Stromal cell of bone marrow (primary cell): ENCODE measurements around the gene RPL31.
"Not testable (repeated sequence)": the region's sequence is repeated elsewhere in the genome, so short reads cannot be mapped to it uniquely, and the experiment has no call there.

Experiments used
- DNase-seq: peaks from one replicate; pipeline ENCODE4 v3.0.0-alpha.2; 2012; ENCODE audit warnings: low read depth

RPL31 gene

DNA sequence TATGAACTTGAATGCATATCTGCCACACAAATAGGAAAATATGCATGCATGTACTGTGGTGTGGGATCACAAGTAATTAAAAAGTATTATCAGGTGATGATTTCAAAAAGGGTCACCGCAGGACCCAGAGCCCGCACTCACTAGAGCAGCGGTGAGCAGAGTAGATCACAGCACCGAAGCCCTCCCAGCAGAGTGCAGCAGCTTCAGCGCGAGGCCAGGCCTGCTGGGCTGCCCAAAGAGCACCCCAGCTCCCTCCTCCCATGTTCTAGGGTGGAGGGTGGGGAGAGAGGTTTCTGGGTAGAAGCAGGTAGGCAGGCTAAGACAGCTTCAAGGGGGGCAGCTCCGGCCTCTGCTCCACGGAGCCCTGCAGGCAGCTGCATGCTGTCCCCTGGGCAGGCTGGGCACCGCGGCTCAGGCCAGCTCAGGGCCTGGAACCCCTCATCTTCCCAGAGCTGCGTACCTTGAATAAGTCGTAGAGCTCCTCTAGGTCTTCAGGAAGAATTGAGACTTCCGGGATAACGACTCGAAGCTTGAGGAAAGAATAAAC lies 24.9 kb downstream of the RPL31 start:
- DNase-seq = no peak

DNA sequence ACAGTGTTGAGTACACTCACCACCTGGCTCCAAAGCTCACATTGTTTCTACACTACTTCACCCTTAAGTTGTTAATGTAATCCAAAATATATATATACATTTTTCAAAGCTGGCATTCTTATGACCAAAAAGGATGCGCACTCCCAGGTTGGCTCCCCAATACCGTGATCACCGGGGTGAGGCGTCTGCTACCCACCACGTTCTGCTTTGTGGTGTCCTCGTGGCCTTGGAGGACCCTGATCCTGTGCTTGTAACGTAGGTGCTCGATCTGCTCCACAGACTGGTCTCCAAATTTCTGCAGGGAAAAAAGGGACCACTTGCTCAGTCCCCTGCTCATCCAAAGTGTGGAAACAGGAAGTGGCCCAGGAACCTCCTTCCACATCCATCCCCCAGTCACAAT lies 25.8 kb downstream of the RPL31 start:
- no peak for DNase-seq

DNA sequence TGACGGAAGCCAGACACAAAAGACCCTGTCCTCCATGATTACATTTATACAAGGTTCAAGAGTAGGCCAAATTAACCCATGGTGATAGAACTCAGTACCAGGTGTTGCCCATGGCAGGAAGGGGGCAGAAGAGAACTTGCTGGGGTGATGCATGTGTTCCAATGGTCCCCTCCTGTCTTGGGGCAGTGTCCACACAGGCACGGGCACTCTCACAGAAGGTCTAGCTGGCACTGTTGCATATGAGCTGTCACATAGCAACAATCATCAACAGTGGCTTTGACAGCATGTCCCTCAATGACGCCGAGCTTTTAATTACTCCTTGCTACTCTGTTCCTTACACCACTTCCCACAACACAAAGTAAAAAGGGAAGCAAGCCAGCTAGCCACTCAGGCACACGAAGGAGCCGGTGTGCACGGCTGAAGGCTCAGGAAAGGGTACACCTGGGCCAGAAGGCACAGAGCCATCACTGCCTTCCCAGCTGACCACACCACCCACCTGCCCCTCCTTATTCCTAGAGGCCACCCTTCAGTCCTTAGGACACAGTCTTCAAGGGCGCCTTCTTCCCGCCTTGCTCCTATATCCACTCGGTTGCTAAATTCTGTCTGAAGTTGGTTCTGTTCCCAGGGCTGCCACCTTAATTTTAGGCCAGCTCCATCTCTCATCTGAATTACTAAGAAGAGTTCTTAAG lies 28.9 kb downstream of the RPL31 start:
- DNase-seq = no peak

DNA sequence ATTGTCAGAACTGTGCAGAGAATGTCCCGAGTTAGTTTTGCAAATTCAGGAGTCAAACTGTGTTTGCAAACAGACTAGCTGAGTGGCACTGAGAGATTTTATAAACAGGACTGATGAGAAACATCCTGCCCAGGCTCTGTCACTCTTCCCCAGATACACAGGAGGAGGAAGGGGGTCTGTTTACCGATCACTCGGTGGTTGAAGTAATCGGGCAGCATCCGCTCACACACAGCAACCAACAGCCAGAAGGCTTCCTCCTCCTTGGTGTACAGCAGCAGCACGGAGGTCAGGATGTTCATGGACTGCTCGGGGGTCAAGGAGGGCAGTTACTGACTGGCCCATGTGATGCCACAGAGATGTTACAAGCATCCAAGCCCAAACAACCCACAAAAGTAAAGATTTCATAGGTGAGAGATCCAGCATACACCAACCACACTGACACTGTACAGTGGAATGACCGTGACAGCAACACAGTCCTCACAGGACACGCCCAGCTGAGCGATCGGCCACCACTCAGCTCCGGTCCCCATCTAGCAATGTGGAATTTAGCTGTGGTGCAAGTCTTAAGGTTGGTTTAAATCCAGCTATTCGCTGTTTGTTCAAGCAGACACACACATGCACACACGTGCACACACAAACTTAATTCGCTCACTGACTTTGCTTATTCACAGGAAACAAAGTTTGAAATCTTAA lies 30.1 kb downstream of the RPL31 start:
- no peak for DNase-seq

DNA sequence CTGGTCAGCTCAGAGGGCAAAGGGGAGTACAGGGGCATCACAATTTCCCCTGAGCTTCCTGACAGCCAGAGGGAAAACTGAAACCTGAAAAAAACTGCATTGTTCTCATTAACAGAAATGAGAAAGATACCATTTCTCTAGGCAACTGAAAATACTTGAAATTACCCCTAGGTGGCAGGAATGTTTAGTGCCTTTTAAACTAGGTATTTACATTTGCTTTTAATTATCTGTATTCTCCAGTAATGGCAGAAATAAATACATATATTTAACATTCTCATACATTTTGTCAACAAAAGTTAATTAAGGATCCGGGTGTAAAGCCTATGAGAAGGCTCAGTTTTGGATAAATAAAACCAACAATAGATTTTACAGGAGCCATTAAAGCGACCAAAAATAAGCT lies 34.5 kb downstream of the RPL31 start:
- peak; percentile 23 for DNase-seq

DNA sequence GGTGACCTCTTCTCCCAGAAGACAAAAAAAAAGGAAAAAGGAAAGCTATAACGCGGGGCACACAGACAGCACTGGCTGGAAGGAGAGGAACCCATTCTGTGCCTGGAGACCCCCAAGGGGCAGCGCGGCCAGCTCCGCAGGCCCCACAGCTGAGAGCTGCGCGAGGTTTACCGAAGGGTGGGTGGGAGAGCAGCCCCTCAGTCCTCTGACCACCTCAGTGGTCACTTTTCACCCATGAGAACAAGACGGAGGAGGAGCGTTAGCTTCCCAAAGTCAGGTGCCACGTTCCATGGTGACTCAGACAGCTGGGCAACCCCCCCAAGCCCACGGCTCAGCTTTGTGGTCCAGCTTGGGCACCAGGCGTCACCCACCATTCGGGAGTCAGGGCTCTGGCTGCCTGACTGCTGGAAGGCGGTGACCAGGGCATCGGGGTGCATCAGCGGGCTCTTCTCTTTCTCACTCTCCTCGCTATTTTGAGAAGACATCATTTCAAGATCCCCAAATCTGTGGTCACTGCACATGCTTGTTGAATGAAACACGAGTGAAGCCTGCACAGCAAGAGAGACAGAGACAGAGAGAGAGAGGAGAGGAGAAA lies 35.2 kb downstream of the RPL31 start:
- DNase-seq = no peak

DNA sequence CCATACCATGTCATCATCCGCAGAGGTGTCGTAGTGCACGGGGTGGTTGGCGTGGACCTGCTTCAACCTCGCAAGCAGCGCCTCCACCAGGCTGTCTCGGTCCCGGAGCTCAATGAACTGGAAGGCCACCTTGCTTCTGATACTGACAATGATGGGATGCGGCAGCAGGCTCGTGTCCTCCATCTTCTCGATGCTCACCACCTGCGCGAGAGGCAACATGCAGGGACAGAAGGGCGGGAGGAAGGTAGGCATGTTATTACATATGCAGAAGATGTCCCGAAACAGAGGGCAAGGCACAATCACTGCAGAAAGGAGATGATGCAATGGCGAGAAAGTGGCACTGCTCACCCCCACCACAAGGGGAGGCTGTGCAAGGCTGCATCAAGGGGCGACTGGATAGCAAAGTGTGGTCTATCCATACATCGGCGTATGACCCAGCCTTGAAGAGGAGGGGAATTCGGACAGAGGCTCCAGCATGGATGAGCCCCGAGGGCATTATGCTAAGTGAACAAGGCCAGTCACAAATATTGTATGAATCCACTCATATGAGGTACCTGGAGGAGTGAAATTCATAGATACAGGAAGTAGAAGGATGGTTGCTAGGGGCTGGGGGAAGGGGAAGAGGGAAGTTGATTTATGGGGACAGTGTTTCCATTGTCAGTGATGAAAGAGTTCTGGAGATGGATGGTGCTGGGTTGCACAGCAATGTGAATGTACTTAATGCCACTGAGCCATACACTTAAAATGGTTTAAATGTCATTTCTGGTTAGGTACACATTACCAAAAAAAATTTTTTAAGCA lies 36.6 kb downstream of the RPL31 start:
- no peak for DNase-seq

DNA sequence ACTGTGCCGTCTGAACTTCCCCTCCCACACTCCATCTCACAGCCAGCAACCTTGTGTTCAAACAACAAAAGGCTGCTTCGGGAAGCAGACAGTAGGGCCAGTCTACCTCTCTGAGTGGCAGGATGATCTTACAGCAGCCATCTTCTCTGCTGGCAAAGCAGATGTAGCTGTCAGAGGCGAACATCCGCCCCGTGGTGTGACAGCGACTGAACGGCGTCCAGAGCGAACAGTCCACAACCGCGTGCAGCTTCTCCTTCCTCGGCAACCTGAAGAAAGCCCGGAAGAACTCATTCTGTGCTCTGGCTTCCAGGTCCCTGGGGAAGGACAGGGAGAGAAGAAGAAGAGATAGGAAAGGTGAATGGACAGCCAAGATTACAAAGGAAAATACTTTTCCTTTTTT lies 38.0 kb downstream of the RPL31 start:
- no peak for DNase-seq

DNA sequence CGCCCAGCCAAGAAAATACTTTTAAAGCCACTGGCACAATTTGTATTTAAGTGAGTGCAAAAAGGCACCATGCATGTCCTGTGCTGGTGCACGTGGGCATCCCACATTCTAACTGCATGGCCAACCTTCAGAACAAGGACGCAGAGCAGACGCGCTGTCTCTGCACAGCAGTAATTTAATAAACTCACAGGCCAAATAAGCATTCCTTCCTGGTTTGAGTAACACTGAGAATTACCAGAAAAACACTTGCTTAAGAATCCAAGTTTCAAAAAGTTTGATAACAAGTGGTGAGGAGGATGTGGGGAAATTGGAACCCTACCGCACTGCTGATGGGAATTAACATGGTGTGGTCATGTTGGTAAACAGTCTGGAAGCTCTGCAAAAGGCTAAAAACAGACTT lies 38.7 kb downstream of the RPL31 start:
- no peak for DNase-seq

DNA sequence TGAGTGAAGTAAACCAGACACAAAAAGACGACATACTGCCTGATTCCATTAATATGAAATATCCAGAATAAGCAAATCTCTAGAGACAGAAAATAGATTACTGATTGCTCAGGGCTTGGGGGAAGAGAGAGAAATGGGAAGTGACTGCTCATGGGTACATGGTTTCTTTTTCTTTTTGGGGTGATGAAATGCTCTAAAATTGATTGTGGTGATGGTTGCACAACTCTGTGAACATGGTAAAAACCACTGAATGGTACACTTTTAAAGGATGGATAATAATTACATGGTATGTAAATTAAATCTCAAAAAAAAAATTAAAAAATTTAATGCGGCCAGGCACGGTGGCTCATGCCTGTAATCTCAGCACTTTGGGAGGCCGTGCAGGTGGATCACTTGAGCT lies 39.3 kb downstream of the RPL31 start:
- peak; percentile 21 for DNase-seq

DNA sequence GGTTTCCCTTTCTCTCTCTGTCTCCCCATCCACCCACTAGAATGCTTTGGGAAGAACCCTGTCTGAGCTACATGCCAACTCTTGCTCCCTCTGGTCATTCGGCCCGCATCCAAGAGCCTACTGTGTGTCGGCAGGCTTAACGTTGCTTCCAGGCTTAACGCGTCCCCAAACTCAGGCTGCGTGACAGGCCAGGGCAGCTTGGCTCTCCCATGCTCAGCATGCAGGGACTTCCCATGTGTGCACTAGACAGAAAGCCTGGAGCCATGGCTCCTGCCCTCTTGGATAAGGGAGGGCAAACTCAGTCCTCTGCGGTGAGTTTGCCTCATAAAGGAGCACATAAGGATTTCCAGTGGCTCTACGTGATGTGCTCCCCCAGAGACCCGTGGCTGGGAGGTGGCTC lies 43.2 kb downstream of the RPL31 start:
- DNase-seq = no peak

DNA sequence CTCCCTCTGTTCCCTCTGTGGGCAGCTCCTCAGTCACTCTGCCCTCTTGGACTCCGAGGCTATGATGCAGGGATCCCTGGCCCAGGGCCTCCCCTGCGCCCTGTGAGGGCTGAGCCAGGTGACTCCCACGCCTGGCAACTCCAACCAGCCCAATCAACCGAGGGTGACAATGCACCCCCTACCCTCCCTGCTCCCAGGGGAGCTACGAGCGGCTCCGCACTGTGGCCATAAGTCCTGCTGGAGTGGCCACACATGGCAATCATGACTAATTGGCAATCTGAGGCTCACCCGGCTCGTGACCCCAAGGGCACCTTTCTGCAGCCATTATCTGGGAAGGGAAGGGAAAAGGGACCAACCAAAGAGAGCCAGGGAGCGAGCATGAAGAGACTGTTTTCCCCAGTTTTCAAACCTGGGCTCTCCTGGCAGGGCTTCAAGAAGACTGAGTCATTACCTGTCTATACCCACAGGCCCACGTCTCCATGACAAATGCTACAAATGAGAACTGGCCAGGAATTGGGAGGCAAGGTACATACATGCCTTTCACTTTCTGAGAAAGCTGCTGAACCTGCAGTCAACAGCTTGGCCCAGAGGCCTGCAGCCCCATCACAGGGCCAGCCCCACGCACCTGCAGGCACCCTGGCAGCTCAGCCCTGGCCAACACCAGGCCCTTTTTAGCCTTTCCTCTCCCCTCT lies 45.1 kb downstream of the RPL31 start:
- no peak for DNase-seq

DNA sequence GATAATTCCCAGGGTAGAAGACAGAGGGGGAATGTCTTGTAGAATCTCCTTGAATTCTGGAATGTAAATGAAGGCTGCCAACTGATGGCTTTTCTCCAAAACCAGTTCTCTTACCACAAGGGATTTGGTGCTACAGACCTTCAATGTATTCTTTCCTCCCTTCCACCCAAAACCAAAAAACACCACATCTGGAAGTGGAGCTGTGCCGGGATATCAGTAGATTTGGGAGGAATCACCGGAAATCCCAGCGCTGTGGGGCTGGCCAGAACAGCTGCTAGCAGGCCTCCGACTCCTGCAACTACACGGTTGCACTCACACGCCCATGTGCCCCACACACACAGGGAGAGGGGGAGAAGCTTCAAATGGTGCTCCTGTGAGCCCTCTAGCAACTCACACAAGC lies 45.7 kb downstream of the RPL31 start:
- no peak for DNase-seq

DNA sequence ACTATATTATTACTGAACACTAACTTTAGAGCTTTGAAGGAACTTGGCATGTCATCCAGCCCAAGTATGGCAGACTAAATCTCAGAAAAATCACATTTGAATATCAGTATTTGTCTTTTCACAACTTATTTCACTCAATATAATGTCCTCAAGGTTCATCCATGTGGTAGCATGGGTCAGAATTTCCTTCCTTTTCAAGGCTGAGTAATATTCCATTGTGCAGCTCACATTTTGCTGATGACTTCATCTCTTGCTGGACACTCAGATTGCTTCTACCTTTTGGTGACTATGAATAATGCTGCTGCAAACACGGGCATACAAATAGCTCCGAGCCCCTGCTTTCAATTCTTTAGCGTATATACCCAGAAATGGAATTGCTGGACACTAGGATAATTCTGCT lies 46.7 kb downstream of the RPL31 start:
- no peak for DNase-seq

DNA sequence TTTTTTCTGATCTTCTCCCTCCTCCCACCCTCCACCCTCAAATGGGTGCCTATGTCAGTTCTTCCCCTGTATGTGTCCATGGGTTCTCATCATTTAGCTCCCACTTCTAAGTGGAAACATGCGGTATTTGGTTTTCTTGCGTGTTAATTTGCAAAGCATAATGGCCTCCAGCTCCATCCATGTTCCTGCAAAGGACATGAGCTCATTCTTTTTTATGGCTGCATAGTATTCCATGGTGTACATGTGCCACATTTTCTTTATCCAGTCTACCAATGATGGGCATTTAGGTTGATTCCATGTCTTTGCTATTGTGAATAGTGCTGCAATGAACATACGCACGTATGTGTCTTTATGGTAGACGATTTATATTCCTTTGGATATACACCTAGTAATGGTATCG lies 48.8 kb downstream of the RPL31 start:
- DNase-seq = not testable (repeated sequence)

DNA sequence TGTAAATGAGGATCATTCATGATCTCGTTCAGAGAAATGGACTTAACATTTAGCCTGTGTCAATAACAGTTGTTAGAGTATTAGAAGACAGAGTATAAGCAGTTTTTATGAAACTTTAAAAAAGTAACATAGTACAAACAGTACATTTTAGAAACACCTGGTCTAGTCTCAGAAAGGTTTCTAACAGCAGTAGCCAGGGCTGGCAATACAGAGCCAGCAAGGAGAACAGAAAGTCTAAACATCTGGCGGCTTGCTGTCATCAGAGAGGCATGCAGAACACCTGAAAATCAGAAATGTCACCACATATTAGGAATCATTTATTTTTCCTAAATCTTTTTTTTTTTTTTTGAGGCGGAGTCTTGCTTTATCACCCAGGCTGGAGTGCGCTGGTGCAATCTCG lies 50.1 kb downstream of the RPL31 start:
- no peak for DNase-seq

DNA sequence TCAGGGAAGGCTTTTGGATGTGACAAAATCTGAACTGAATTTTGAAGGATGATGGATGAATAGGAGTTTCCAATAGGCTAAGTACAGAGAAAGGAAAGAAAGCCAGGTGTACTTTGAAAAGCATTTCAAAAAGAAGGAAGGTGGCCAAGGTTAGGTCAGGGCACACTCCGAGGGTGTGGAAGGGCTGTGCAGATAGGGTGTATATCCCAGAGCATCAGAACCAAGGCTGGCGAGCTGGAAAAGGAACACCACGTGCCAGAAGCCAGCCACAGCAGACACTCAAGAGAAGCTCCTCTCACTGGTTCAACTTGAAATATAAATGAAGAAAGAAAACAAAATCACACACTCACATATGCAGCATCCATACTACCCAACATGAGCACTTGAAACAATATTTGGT lies 51.0 kb downstream of the RPL31 start:
- no peak for DNase-seq
